WTC11 (cell line): ENCODE results near the gene DRGX. TPM values are rescaled to one million over a fixed set of nuclear protein-coding genes. Genes with fewer than 3 reads are reported as not detected.

ENCODE experiments used
- ATAC-seq: fragments of 200-7000 bp; cut with Tn5 transposase; 2 replicates; pipeline ENCODE4 v1.10.0; 2021; ENCODE audit warnings: mild to moderate bottlenecking, moderate library complexity
- CTCF ChIA-PET: fragments of 300-600 bp; sonication (Branson Sonifier 250); formaldehyde crosslinking; loops from one replicate; lab custom pipeline; 2021; ENCODE audit warnings: antibody characterized with exemption; lab: Charles Lee
- POLR2A ChIA-PET: fragments of 350-600 bp; sonication (Branson Sonifier 250); formaldehyde crosslinking; loops from one replicate; lab custom pipeline; 2021; ENCODE audit warnings: antibody characterized with exemption; lab: Charles Lee
- DNase-seq: peaks from one replicate; pipeline ENCODE4 v3.0.0; 2021; ENCODE audit warnings: low spot score
- H3K27ac Mint-ChIP-seq: 2 replicates; pipeline ENCODE4 v1.8.0; 2021; ENCODE audit warnings: mixed read lengths
- H3K27me3 Mint-ChIP-seq: 2 replicates; pipeline ENCODE4 v1.8.0; 2021; ENCODE audit warnings: low read depth, mild to moderate bottlenecking, moderate library complexity, mixed read lengths
- H3K36me3 Mint-ChIP-seq: 2 replicates; pipeline ENCODE4 v1.8.0; 2021; ENCODE audit warnings: mixed read lengths
- H3K4me1 Mint-ChIP-seq: 2 replicates; pipeline ENCODE4 v1.8.0; 2022; ENCODE audit warnings: mixed read lengths
- H3K4me3 Mint-ChIP-seq: 2 replicates; pipeline ENCODE4 v1.8.0; 2021; ENCODE audit warnings: mild to moderate bottlenecking, moderate library complexity, mixed read lengths
- H3K9me3 Mint-ChIP-seq: 2 replicates; pipeline ENCODE4 v1.8.0; 2021; ENCODE audit warnings: mixed read lengths
- ATF1 ChIP-seq: sonication (generic); formaldehyde crosslinking; IDR thresholded peaks from 2 replicates; pipeline ENCODE4 v1.8.1; 2023; ENCODE audit warnings: mild to moderate bottlenecking, moderate library complexity, missing genetic modification reagents
- GABPB1 ChIP-seq: sonication (generic); formaldehyde crosslinking; IDR thresholded peaks from 2 replicates; pipeline ENCODE4 v1.8.1; 2023; ENCODE audit warnings: mild to moderate bottlenecking, missing genetic modification reagents
- GRHL2 ChIP-seq: fragments of 250-450 bp; sonication (Bioruptor Pico); IDR thresholded peaks from 2 replicates; pipeline ENCODE4 v1.8.0; 2022; ENCODE audit warnings: mild to moderate bottlenecking, moderate library complexity; ENCODE audit not compliant: insufficient replicate concordance, severe bottlenecking
- JAZF1 ChIP-seq: fragments of 250-450 bp; sonication (Bioruptor Pico); IDR thresholded peaks from 2 replicates; pipeline ENCODE4 v1.9.0; 2021; ENCODE audit warnings: moderate library complexity, mild to moderate bottlenecking, inconsistent platforms
- KAT7 ChIP-seq: sonication (generic); formaldehyde crosslinking; IDR thresholded peaks from 2 replicates; pipeline ENCODE4 v1.8.1; 2023; ENCODE audit warnings: missing genetic modification reagents, mild to moderate bottlenecking, borderline replicate concordance
- ZNF138 ChIP-seq: sonication (generic); formaldehyde crosslinking; conservative IDR thresholded peaks from 2 replicates; pipeline ENCODE4 v1.8.1; 2022; ENCODE audit warnings: mild to moderate bottlenecking, moderate library complexity, missing genetic modification reagents
- ZNF219 ChIP-seq: sonication (generic); formaldehyde crosslinking; IDR thresholded peaks from 2 replicates; pipeline ENCODE4 v1.8.0; 2023; ENCODE audit warnings: missing genetic modification reagents, mild to moderate bottlenecking, borderline replicate concordance
- ZNF232 ChIP-seq: sonication (generic); formaldehyde crosslinking; IDR thresholded peaks from 2 replicates; pipeline ENCODE4 v1.8.0; 2022; ENCODE audit warnings: mild to moderate bottlenecking, missing genetic modification reagents
- ZNF423 ChIP-seq: fragments of 250-450 bp; sonication (Bioruptor Pico); IDR thresholded peaks from 2 replicates; pipeline ENCODE4 v2.1.2; 2022; ENCODE audit warnings: mild to moderate bottlenecking, moderate library complexity
- total RNA-seq: library from RNA; stranded (reverse); gene quantifications from 3 replicates; pipeline ENCODE4 v1.2.3, GENCODE V29; 2021
- TF ChIP-seq, protein P1 (sequence below): sonication (generic); formaldehyde crosslinking; conservative IDR thresholded peaks from 2 replicates; pipeline ENCODE4 v1.8.1; 2022; ENCODE audit warnings: mild to moderate bottlenecking, missing genetic modification reagents
- TF ChIP-seq, protein P2 (sequence below): sonication (generic); formaldehyde crosslinking; IDR thresholded peaks from 2 replicates; pipeline ENCODE4 v1.8.1; 2023; ENCODE audit warnings: mild to moderate bottlenecking, missing genetic modification reagents, moderate library complexity
- TF ChIP-seq, protein P3 (sequence below): sonication (generic); formaldehyde crosslinking; IDR thresholded peaks from 2 replicates; pipeline ENCODE4 v1.8.0; 2022; ENCODE audit warnings: mild to moderate bottlenecking, missing genetic modification reagents
- TF ChIP-seq, protein P4 (sequence below): fragments of 250-450 bp; sonication (Bioruptor Pico); IDR thresholded peaks from 2 replicates; pipeline ENCODE4 v1.8.0; 2021; ENCODE audit warnings: mild to moderate bottlenecking
- TF ChIP-seq, protein P5 (sequence below): sonication (generic); formaldehyde crosslinking; IDR thresholded peaks from 2 replicates; pipeline ENCODE4 v1.8.1; 2022; ENCODE audit warnings: low read depth, missing genetic modification reagents, borderline replicate concordance
- TF ChIP-seq, protein P6 (sequence below): sonication (generic); formaldehyde crosslinking; IDR thresholded peaks from 2 replicates; pipeline ENCODE4 v1.8.1; 2022; ENCODE audit warnings: low read depth, mild to moderate bottlenecking, moderate library complexity, missing genetic modification reagents, borderline replicate concordance
- TF ChIP-seq, protein P7 (sequence below): fragments of 250-450 bp; sonication (Bioruptor Pico); IDR thresholded peaks from 2 replicates; pipeline ENCODE4 v1.9.0; 2021; ENCODE audit warnings: mild to moderate bottlenecking
- TF ChIP-seq, protein P8 (sequence below): fragments of 250-450 bp; sonication (Bioruptor Pico); conservative IDR thresholded peaks from 2 replicates; pipeline ENCODE4 v1.9.0; 2021; ENCODE audit warnings: mild to moderate bottlenecking
- TF ChIP-seq, protein P9 (sequence below): sonication (generic); formaldehyde crosslinking; conservative IDR thresholded peaks from 2 replicates; pipeline ENCODE4 v1.8.1; 2023; ENCODE audit warnings: mild to moderate bottlenecking, low read depth, missing genetic modification reagents, moderate library complexity
- TF ChIP-seq, protein P10 (sequence below): sonication (generic); formaldehyde crosslinking; IDR thresholded peaks from 2 replicates; pipeline ENCODE4 v1.8.1; 2023; ENCODE audit warnings: mild to moderate bottlenecking, missing genetic modification reagents, borderline replicate concordance

The DRGX gene
- total RNA-seq, 1 experiment from 2014 or later, result not detected

DNA sequence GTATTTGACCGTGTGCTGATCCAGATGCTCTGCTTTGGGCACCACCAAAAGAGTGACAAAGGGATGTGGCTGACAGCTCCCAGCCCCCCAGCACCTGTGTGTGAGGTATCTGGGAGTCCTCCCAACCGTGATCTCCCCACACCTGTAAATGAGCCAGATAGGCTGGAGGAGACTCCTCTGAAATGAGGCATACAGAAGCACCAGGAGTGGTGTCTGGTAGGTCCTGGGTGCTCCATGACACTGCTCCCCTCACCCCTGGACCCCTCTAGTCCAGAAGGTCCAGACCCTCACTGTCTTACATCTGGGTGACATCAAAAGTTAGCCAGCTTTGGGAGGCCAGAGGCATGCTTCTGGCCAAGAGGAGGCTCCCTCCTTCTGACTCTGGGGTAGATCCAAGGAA, 20.0 kb upstream of the DRGX start:
- CTCF ChIA-PET, result interaction anchor here (4.7 kb wide), 1 partner anchor 8 kb away, joined by 51 read pairs; no protein-coding TSS in a partner anchor
- TF ChIP-seq, protein P1, sequence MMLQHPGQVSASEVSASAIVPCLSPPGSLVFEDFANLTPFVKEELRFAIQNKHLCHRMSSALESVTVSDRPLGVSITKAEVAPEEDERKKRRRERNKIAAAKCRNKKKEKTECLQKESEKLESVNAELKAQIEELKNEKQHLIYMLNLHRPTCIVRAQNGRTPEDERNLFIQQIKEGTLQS (CRISPR knock-in tag), result no peak
- TF ChIP-seq ATF1 (CRISPR knock-in tag) (no peak), ZNF138 (CRISPR knock-in tag) (no peak), ZNF423 (CRISPR knock-in tag) (no peak), ZNF232 (CRISPR knock-in tag) (no peak), GABPB1 (CRISPR knock-in tag) (no peak), KAT7 (CRISPR knock-in tag) (no peak), JAZF1 (CRISPR knock-in tag) (no peak), ZNF219 (CRISPR knock-in tag) (no peak), GRHL2 (no peak)
- TF ChIP-seq, protein P2, sequence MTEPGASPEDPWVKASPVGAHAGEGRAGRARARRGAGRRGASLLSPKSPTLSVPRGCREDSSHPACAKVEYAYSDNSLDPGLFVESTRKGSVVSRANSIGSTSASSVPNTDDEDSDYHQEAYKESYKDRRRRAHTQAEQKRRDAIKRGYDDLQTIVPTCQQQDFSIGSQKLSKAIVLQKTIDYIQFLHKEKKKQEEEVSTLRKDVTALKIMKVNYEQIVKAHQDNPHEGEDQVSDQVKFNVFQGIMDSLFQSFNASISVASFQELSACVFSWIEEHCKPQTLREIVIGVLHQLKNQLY (CRISPR knock-in tag), result no peak
- TF ChIP-seq, protein P3, sequence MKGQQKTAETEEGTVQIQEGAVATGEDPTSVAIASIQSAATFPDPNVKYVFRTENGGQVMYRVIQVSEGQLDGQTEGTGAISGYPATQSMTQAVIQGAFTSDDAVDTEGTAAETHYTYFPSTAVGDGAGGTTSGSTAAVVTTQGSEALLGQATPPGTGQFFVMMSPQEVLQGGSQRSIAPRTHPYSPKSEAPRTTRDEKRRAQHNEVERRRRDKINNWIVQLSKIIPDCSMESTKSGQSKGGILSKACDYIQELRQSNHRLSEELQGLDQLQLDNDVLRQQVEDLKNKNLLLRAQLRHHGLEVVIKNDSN (CRISPR knock-in tag), result no peak
- TF ChIP-seq, protein P4, sequence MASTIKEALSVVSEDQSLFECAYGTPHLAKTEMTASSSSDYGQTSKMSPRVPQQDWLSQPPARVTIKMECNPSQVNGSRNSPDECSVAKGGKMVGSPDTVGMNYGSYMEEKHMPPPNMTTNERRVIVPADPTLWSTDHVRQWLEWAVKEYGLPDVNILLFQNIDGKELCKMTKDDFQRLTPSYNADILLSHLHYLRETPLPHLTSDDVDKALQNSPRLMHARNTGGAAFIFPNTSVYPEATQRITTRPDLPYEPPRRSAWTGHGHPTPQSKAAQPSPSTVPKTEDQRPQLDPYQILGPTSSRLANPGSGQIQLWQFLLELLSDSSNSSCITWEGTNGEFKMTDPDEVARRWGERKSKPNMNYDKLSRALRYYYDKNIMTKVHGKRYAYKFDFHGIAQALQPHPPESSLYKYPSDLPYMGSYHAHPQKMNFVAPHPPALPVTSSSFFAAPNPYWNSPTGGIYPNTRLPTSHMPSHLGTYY (CRISPR knock-in tag), result no peak
- TF ChIP-seq, protein P5, sequence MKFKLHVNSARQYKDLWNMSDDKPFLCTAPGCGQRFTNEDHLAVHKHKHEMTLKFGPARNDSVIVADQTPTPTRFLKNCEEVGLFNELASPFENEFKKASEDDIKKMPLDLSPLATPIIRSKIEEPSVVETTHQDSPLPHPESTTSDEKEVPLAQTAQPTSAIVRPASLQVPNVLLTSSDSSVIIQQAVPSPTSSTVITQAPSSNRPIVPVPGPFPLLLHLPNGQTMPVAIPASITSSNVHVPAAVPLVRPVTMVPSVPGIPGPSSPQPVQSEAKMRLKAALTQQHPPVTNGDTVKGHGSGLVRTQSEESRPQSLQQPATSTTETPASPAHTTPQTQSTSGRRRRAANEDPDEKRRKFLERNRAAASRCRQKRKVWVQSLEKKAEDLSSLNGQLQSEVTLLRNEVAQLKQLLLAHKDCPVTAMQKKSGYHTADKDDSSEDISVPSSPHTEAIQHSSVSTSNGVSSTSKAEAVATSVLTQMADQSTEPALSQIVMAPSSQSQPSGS (CRISPR knock-in tag), result no peak
- TF ChIP-seq, protein P6, sequence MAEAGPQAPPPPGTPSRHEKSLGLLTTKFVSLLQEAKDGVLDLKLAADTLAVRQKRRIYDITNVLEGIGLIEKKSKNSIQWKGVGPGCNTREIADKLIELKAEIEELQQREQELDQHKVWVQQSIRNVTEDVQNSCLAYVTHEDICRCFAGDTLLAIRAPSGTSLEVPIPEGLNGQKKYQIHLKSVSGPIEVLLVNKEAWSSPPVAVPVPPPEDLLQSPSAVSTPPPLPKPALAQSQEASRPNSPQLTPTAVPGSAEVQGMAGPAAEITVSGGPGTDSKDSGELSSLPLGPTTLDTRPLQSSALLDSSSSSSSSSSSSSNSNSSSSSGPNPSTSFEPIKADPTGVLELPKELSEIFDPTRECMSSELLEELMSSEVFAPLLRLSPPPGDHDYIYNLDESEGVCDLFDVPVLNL (CRISPR knock-in tag), result no peak
- TF ChIP-seq, protein P7, sequence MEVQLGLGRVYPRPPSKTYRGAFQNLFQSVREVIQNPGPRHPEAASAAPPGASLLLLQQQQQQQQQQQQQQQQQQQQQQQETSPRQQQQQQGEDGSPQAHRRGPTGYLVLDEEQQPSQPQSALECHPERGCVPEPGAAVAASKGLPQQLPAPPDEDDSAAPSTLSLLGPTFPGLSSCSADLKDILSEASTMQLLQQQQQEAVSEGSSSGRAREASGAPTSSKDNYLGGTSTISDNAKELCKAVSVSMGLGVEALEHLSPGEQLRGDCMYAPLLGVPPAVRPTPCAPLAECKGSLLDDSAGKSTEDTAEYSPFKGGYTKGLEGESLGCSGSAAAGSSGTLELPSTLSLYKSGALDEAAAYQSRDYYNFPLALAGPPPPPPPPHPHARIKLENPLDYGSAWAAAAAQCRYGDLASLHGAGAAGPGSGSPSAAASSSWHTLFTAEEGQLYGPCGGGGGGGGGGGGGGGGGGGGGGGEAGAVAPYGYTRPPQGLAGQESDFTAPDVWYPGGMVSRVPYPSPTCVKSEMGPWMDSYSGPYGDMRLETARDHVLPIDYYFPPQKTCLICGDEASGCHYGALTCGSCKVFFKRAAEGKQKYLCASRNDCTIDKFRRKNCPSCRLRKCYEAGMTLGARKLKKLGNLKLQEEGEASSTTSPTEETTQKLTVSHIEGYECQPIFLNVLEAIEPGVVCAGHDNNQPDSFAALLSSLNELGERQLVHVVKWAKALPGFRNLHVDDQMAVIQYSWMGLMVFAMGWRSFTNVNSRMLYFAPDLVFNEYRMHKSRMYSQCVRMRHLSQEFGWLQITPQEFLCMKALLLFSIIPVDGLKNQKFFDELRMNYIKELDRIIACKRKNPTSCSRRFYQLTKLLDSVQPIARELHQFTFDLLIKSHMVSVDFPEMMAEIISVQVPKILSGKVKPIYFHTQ (CRISPR knock-in tag), result no peak
- TF ChIP-seq, protein P8, sequence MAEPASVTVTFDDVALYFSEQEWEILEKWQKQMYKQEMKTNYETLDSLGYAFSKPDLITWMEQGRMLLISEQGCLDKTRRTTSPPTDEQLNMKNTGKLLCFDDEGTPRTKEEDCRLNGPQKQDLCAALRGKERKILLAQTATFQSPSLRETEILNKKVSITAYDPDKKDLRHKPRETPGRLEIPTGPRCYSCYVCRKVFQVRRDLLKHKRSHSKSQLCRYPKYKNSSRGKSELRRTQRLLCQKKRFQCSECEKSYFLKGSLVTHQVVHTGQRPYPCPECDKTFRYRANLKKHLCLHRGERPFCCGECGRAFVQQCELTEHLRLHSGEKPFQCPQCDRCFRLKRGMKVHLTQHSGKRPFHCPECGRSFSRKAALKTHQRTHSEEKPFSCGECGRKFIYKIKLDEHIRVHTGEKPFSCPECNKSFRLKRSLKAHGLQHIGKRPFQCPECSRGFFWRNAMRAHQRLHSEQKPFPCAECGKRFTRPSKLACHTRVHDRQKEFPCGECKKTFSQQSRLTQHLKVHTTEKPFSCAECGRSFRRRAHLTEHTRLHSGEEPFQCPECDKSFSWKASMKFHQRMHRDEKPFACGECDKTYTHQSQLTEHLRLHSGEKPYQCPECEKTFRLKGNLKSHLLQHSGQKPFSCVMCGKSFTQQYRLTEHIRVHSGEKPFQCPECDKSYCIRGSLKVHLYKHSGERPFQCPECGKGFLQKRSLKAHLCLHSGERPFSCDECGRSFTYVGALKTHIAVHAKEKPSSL, result no peak
- TF ChIP-seq, protein P9, sequence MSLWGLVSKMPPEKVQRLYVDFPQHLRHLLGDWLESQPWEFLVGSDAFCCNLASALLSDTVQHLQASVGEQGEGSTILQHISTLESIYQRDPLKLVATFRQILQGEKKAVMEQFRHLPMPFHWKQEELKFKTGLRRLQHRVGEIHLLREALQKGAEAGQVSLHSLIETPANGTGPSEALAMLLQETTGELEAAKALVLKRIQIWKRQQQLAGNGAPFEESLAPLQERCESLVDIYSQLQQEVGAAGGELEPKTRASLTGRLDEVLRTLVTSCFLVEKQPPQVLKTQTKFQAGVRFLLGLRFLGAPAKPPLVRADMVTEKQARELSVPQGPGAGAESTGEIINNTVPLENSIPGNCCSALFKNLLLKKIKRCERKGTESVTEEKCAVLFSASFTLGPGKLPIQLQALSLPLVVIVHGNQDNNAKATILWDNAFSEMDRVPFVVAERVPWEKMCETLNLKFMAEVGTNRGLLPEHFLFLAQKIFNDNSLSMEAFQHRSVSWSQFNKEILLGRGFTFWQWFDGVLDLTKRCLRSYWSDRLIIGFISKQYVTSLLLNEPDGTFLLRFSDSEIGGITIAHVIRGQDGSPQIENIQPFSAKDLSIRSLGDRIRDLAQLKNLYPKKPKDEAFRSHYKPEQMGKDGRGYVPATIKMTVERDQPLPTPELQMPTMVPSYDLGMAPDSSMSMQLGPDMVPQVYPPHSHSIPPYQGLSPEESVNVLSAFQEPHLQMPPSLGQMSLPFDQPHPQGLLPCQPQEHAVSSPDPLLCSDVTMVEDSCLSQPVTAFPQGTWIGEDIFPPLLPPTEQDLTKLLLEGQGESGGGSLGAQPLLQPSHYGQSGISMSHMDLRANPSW (CRISPR knock-in tag), result no peak
- TF ChIP-seq, protein P10, sequence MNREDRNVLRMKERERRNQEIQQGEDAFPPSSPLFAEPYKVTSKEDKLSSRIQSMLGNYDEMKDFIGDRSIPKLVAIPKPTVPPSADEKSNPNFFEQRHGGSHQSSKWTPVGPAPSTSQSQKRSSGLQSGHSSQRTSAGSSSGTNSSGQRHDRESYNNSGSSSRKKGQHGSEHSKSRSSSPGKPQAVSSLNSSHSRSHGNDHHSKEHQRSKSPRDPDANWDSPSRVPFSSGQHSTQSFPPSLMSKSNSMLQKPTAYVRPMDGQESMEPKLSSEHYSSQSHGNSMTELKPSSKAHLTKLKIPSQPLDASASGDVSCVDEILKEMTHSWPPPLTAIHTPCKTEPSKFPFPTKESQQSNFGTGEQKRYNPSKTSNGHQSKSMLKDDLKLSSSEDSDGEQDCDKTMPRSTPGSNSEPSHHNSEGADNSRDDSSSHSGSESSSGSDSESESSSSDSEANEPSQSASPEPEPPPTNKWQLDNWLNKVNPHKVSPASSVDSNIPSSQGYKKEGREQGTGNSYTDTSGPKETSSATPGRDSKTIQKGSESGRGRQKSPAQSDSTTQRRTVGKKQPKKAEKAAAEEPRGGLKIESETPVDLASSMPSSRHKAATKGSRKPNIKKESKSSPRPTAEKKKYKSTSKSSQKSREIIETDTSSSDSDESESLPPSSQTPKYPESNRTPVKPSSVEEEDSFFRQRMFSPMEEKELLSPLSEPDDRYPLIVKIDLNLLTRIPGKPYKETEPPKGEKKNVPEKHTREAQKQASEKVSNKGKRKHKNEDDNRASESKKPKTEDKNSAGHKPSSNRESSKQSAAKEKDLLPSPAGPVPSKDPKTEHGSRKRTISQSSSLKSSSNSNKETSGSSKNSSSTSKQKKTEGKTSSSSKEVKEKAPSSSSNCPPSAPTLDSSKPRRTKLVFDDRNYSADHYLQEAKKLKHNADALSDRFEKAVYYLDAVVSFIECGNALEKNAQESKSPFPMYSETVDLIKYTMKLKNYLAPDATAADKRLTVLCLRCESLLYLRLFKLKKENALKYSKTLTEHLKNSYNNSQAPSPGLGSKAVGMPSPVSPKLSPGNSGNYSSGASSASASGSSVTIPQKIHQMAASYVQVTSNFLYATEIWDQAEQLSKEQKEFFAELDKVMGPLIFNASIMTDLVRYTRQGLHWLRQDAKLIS (CRISPR knock-in tag), result no peak

More for the DNA sequence above, 20.0 kb upstream of the DRGX start:
- H3K27me3 Mint-ChIP-seq, result peaks cover 3% of the 10 kb centered on the region; the same call in 1 of the 2 replicates
- H3K4me3 Mint-ChIP-seq, result no peak overlapping the region
- no peaks in the 10 kb centered on the region for H3K9me3 Mint-ChIP-seq
- POLR2A ChIA-PET, result no interaction called here
- DNase-seq, result no peak
- no peak overlapping the region for H3K27ac Mint-ChIP-seq
- no peak for ATAC-seq
- H3K36me3 Mint-ChIP-seq, result no peaks in the 10 kb centered on the region
- H3K4me1 Mint-ChIP-seq, result peaks cover 8% of the 10 kb centered on the region
